Measurements from ENCODE around the gene GALNTL6. TPM values are rescaled to one million over a fixed set of nuclear protein-coding genes. Genes with fewer than 3 reads are reported as not detected.

Gene GALNTL6
- total and polyA plus RNA-seq, 9 of the 15 experiments (the other 6 are each of a cell fraction or from before 2014, with no cell fraction given) = 0.18 to 0.50 (median 0.29) TPM

DNA sequence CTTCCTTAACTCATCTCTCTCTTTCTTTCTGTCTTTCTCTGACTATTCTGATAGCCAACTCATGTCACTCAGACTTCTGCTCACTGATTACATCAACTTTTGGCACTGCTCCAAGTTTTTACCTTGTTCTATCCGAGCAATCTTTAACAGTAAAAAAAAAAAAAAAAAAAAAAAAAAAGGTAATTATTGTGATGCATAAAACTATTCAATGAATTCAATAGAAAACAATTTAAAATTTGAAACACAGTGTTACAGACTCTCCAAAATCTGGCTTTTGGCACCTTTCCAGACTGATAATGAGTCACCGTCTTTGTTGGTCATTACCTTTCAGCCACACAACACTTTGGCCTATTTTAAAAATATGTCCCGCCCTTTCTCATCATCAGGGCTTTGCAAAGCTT, 229.5 kb downstream of the GALNTL6 start (continued):
- TF ChIP-seq CBX5 (IDR thresholded peaks at IDR 0.05; ENCODE audit: borderline replicate concordance, low read depth) = no peak
- no peak for TF ChIP-seq PTTG1 (tag; IDR thresholded peaks at IDR 0.05; ENCODE audit: low read depth)
- TF ChIP-seq, protein P1, sequence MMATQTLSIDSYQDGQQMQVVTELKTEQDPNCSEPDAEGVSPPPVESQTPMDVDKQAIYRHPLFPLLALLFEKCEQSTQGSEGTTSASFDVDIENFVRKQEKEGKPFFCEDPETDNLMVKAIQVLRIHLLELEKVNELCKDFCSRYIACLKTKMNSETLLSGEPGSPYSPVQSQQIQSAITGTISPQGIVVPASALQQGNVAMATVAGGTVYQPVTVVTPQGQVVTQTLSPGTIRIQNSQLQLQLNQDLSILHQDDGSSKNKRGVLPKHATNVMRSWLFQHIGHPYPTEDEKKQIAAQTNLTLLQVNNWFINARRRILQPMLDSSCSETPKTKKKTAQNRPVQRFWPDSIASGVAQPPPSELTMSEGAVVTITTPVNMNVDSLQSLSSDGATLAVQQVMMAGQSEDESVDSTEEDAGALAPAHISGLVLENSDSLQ (IDR thresholded peaks at IDR 0.05) = peak; percentile 74
- no peak for TF ChIP-seq FOXK1 (CRISPR knock-in tag; IDR thresholded peaks at IDR 0.05; ENCODE audit: borderline replicate concordance)
- no peak for TF ChIP-seq IRF2 (CRISPR knock-in tag; IDR thresholded peaks at IDR 0.05)
- no peak for TF ChIP-seq TOE1 (IDR thresholded peaks at IDR 0.05; ENCODE audit: borderline replicate concordance)
- no peak for TF ChIP-seq TOE1 (CRISPR knock-in tag; IDR thresholded peaks at IDR 0.05; ENCODE audit: borderline replicate concordance, low read depth)
- peak; percentile 19; the same call in 1 of the 2 replicates for TF ChIP-seq JUND (IDR thresholded peaks at IDR 0.05; ENCODE audit: borderline replicate concordance, low read depth, low read length)
- peak; percentile 68; the same call in 1 of the 3 replicates for TF ChIP-seq JUND (tag; IDR thresholded peaks at IDR 0.05; ENCODE audit: borderline replicate concordance, low read depth, low read length)
- TF ChIP-seq, protein P2, sequence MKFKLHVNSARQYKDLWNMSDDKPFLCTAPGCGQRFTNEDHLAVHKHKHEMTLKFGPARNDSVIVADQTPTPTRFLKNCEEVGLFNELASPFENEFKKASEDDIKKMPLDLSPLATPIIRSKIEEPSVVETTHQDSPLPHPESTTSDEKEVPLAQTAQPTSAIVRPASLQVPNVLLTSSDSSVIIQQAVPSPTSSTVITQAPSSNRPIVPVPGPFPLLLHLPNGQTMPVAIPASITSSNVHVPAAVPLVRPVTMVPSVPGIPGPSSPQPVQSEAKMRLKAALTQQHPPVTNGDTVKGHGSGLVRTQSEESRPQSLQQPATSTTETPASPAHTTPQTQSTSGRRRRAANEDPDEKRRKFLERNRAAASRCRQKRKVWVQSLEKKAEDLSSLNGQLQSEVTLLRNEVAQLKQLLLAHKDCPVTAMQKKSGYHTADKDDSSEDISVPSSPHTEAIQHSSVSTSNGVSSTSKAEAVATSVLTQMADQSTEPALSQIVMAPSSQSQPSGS (CRISPR knock-in tag; IDR thresholded peaks at IDR 0.05) = no peak
- no peak for TF ChIP-seq BCL6 (CRISPR knock-in tag; IDR thresholded peaks at IDR 0.05)
- TF ChIP-seq FOXM1 (IDR thresholded peaks at IDR 0.05; ENCODE audit: low read depth) = no peak
- no peak for TF ChIP-seq FOXM1 (CRISPR knock-in tag; IDR thresholded peaks at IDR 0.05; ENCODE audit: low read depth)
- TF ChIP-seq, protein P3, sequence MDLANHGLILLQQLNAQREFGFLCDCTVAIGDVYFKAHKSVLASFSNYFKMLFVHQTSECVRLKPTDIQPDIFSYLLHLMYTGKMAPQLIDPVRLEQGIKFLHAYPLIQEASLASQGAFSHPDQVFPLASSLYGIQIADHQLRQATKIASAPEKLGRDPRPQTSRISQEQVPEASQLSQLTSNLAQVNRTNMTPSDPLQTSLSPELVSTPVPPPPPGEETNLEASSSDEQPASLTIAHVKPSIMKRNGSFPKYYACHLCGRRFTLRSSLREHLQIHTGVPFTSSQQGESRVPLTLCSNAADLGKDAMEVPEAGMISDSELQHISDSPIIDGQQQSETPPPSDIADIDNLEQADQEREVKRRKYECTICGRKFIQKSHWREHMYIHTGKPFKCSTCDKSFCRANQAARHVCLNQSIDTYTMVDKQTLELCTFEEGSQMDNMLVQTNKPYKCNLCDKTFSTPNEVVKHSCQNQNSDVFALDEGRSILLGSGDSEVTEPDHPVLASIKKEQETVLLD (IDR thresholded peaks at IDR 0.05) = no peak
- TF ChIP-seq, protein P4, sequence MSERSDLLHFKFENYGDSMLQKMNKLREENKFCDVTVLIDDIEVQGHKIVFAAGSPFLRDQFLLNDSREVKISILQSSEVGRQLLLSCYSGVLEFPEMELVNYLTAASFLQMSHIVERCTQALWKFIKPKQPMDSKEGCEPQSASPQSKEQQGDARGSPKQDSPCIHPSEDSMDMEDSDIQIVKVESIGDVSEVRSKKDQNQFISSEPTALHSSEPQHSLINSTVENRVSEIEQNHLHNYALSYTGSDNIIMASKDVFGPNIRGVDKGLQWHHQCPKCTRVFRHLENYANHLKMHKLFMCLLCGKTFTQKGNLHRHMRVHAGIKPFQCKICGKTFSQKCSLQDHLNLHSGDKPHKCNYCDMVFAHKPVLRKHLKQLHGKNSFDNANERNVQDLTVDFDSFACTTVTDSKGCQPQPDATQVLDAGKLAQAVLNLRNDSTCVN (CRISPR knock-in tag; IDR thresholded peaks at IDR 0.05) = no peak
- TF ChIP-seq CHD2 (IDR thresholded peaks at IDR 0.05; ENCODE audit: low read depth, low read length) = no peak
- TF ChIP-seq MCM5 (IDR thresholded peaks at IDR 0.05; ENCODE audit: low read depth) = no peak
- no peak for TF ChIP-seq KAT7 (CRISPR knock-in tag; IDR thresholded peaks at IDR 0.05; ENCODE audit: borderline replicate concordance)
- TF ChIP-seq, protein P5, sequence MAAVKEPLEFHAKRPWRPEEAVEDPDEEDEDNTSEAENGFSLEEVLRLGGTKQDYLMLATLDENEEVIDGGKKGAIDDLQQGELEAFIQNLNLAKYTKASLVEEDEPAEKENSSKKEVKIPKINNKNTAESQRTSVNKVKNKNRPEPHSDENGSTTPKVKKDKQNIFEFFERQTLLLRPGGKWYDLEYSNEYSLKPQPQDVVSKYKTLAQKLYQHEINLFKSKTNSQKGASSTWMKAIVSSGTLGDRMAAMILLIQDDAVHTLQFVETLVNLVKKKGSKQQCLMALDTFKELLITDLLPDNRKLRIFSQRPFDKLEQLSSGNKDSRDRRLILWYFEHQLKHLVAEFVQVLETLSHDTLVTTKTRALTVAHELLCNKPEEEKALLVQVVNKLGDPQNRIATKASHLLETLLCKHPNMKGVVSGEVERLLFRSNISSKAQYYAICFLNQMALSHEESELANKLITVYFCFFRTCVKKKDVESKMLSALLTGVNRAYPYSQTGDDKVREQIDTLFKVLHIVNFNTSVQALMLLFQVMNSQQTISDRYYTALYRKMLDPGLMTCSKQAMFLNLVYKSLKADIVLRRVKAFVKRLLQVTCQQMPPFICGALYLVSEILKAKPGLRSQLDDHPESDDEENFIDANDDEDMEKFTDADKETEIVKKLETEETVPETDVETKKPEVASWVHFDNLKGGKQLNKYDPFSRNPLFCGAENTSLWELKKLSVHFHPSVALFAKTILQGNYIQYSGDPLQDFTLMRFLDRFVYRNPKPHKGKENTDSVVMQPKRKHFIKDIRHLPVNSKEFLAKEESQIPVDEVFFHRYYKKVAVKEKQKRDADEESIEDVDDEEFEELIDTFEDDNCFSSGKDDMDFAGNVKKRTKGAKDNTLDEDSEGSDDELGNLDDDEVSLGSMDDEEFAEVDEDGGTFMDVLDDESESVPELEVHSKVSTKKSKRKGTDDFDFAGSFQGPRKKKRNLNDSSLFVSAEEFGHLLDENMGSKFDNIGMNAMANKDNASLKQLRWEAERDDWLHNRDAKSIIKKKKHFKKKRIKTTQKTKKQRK (IDR thresholded peaks at IDR 0.05; ENCODE audit: borderline replicate concordance, low read depth, low read length) = no peak
- no peak for TF ChIP-seq TAF1 (IDR thresholded peaks at IDR 0.05; ENCODE audit: control insufficient read depth, extremely low read depth, insufficient read depth, low read length, severe bottlenecking)
- TF ChIP-seq ETV5 (CRISPR knock-in tag; IDR thresholded peaks at IDR 0.05; ENCODE audit: low read depth) = no peak
- peak; percentile 97 for TF ChIP-seq NFIC (IDR thresholded peaks at IDR 0.05)

All from K562 (cell line).